Measurements from ENCODE around the gene NPAS3. TPM values are rescaled to one million over a fixed set of nuclear protein-coding genes. Genes with fewer than 3 reads are reported as not detected.

NPAS3 gene
- total RNA-seq, 1 donor from 2014 or later, result 2.4 TPM

- no peak overlapping the region for H3K27ac Mint-ChIP-seq (ENCODE audit: unreplicated experiment)
- no peaks in the 10 kb centered on the region for H3K4me1 Mint-ChIP-seq (ENCODE audit: unreplicated experiment)
- no peak overlapping the region for H3K4me3 Mint-ChIP-seq (ENCODE audit: unreplicated experiment)
- no peaks in the 10 kb centered on the region for H3K36me3 Mint-ChIP-seq (ENCODE audit: unreplicated experiment)
- peaks cover 38% of the 10 kb centered on the region for H3K27me3 Mint-ChIP-seq (ENCODE audit: unreplicated experiment)
- TF ChIP-seq, protein P1, sequence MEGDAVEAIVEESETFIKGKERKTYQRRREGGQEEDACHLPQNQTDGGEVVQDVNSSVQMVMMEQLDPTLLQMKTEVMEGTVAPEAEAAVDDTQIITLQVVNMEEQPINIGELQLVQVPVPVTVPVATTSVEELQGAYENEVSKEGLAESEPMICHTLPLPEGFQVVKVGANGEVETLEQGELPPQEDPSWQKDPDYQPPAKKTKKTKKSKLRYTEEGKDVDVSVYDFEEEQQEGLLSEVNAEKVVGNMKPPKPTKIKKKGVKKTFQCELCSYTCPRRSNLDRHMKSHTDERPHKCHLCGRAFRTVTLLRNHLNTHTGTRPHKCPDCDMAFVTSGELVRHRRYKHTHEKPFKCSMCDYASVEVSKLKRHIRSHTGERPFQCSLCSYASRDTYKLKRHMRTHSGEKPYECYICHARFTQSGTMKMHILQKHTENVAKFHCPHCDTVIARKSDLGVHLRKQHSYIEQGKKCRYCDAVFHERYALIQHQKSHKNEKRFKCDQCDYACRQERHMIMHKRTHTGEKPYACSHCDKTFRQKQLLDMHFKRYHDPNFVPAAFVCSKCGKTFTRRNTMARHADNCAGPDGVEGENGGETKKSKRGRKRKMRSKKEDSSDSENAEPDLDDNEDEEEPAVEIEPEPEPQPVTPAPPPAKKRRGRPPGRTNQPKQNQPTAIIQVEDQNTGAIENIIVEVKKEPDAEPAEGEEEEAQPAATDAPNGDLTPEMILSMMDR (IDR thresholded peaks at IDR 0.05), result no peak
- no peak for DNase-seq (ENCODE audit: extremely low spot score, unreplicated experiment)
- no peaks in the 10 kb centered on the region for H3K9me3 Mint-ChIP-seq (ENCODE audit: unreplicated experiment)
Measured at GRCh38 chr14:33812181-33812580, 873.5 kb downstream of the NPAS3 start.

DNA sequence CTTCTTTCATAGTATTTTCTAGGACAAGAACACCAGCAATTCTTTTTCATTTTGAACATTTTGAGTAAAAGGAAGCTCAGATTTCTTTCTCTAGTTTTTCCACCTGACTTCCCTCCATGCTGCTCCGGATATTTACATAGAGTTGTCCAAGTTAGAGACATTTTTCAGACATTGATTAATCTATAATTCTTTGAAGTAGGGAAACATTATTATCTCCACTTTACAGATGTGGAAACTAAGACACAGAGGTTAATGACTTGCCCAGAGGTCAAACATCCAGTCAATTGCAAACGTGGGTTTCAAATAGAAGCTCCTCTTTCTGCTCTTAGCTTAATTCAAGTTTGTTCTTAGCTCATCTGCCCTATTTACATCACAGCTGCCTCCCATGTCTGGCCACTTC lies 873.9 kb downstream of the NPAS3 start:
- H3K27me3 Mint-ChIP-seq (ENCODE audit: unreplicated experiment), result peaks cover 42% of the 10 kb centered on the region
- no peaks in the 10 kb centered on the region for H3K9me3 Mint-ChIP-seq (ENCODE audit: unreplicated experiment)
- no peak overlapping the region for H3K27ac Mint-ChIP-seq (ENCODE audit: unreplicated experiment)
- DNase-seq (ENCODE audit: extremely low spot score, unreplicated experiment), result no peak
- H3K4me1 Mint-ChIP-seq (ENCODE audit: unreplicated experiment), result no peaks in the 10 kb centered on the region
- no peaks in the 10 kb centered on the region for H3K36me3 Mint-ChIP-seq (ENCODE audit: unreplicated experiment)
- H3K4me3 Mint-ChIP-seq (ENCODE audit: unreplicated experiment), result no peak overlapping the region
- TF ChIP-seq, protein P1 (IDR thresholded peaks at IDR 0.05), result no peak

- no peaks in the 10 kb centered on the region for H3K9me3 Mint-ChIP-seq (ENCODE audit: unreplicated experiment)
Measured at GRCh38 chr14:33814010-33814409, 875.3 kb downstream of the NPAS3 start.

GRCh38 chr14:33833706-33834465 lies 895.2 kb downstream of the NPAS3 start:
- H3K9me3 Mint-ChIP-seq (ENCODE audit: unreplicated experiment), result peaks cover 5% of the 10 kb centered on the region
- peaks cover 18% of the 10 kb centered on the region for H3K27me3 Mint-ChIP-seq (ENCODE audit: unreplicated experiment)
- no peaks in the 10 kb centered on the region for H3K36me3 Mint-ChIP-seq (ENCODE audit: unreplicated experiment)
- no peak overlapping the region for H3K27ac Mint-ChIP-seq (ENCODE audit: unreplicated experiment)
- no peaks in the 10 kb centered on the region for H3K4me1 Mint-ChIP-seq (ENCODE audit: unreplicated experiment)
- DNase-seq (ENCODE audit: extremely low spot score, unreplicated experiment), result no peak
- no peak overlapping the region for H3K4me3 Mint-ChIP-seq (ENCODE audit: unreplicated experiment)
- TF ChIP-seq, protein P1 (IDR thresholded peaks at IDR 0.05), result no peak

More at GRCh38 chr14:33814010-33814409, 875.3 kb downstream of the NPAS3 start:
- no peak overlapping the region for H3K4me3 Mint-ChIP-seq (ENCODE audit: unreplicated experiment)
- no peaks in the 10 kb centered on the region for H3K4me1 Mint-ChIP-seq (ENCODE audit: unreplicated experiment)
- peaks cover 44% of the 10 kb centered on the region for H3K27me3 Mint-ChIP-seq (ENCODE audit: unreplicated experiment)
- TF ChIP-seq, protein P1 (IDR thresholded peaks at IDR 0.05), result no peak
- H3K36me3 Mint-ChIP-seq (ENCODE audit: unreplicated experiment), result no peaks in the 10 kb centered on the region
- H3K27ac Mint-ChIP-seq (ENCODE audit: unreplicated experiment), result no peak overlapping the region
- no peak for DNase-seq (ENCODE audit: extremely low spot score, unreplicated experiment)

GRCh38 chr14:33834466-33835260 lies 896.0 kb downstream of the NPAS3 start:
- Mint-ChIP-seq H3K36me3 (ENCODE audit: unreplicated experiment) (no peaks in the 10 kb centered on the region), H3K9me3 (ENCODE audit: unreplicated experiment) (peaks cover 5% of the 10 kb centered on the region), H3K27ac (ENCODE audit: unreplicated experiment) (no peak overlapping the region), H3K4me1 (ENCODE audit: unreplicated experiment) (no peaks in the 10 kb centered on the region), H3K27me3 (ENCODE audit: unreplicated experiment) (peaks cover 15% of the 10 kb centered on the region), H3K4me3 (ENCODE audit: unreplicated experiment) (no peak overlapping the region)
- TF ChIP-seq, protein P1 (IDR thresholded peaks at IDR 0.05), result no peak
- DNase-seq (ENCODE audit: extremely low spot score, unreplicated experiment), result no peak
